ENCODE data around the gene ZNF69.
"Not testable (repeated sequence)": the region's sequence is repeated elsewhere in the genome, so short reads cannot be mapped to it uniquely, and the experiment has no call there.

Gene ZNF69

DNA sequence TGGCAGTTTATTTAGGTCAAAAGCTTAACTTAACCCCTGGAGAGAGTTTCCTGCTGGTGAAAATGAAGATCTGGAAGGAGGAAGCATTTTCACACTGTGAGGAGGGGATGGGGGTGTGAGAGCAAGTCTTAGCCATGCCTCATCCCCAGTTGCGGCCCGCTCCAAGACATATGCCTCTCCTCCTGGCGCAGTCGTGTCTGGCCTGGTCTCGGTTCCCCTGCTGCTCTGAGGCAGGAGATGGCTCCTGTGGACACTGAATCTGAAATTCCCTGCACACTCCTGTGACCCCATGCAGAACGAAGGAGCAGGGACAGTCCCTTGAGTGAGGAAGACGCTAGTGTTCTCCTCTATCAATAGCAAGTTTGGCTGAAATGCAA lies 360 bp upstream of the ZNF69 start:
- H3K4me3 Mint-ChIP-seq = peak overlapping the region; percentile 92 to 98 (median 96)
- TF ChIP-seq, protein P1, sequence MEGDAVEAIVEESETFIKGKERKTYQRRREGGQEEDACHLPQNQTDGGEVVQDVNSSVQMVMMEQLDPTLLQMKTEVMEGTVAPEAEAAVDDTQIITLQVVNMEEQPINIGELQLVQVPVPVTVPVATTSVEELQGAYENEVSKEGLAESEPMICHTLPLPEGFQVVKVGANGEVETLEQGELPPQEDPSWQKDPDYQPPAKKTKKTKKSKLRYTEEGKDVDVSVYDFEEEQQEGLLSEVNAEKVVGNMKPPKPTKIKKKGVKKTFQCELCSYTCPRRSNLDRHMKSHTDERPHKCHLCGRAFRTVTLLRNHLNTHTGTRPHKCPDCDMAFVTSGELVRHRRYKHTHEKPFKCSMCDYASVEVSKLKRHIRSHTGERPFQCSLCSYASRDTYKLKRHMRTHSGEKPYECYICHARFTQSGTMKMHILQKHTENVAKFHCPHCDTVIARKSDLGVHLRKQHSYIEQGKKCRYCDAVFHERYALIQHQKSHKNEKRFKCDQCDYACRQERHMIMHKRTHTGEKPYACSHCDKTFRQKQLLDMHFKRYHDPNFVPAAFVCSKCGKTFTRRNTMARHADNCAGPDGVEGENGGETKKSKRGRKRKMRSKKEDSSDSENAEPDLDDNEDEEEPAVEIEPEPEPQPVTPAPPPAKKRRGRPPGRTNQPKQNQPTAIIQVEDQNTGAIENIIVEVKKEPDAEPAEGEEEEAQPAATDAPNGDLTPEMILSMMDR (IDR thresholded peaks at IDR 0.05; ENCODE audit: unreplicated experiment in 3 of 3) = no peak
- H3K36me3 Mint-ChIP-seq (ENCODE audit: low read depth) = peaks cover 47% of the 10 kb centered on the region
- H3K9me3 Mint-ChIP-seq = peaks cover 16% of the 10 kb centered on the region
- peaks cover 29% of the 10 kb centered on the region for H3K4me1 Mint-ChIP-seq
- H3K27me3 Mint-ChIP-seq (ENCODE audit: low read depth) = peaks cover 4% of the 10 kb centered on the region
- H3K27ac Mint-ChIP-seq = peak overlapping the region; percentile 97 to 99 (median 98)

DNA sequence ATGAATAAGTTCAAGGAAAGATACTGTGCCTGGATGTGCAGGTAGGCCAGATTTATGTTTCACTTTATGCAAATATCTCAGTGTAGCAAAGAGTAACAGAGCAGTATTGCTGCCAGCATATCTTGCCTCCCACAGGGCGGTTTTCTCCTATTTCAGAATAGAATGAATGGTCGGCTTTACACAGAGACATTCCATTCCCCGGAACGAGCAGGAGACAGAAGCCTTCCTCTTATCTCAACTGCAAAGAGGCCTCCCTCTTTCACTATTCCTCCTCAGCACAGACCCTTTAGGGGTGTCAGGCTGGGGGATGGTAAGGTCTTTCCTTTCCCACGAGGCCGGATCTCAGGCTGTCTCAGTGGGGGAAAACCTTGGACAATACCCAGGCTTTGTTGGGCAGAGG lies 2.3 kb downstream of the ZNF69 start:
- Mint-ChIP-seq H3K36me3 (ENCODE audit: low read depth) (peaks cover 73% of the 10 kb centered on the region), H3K4me3 (peak overlapping the region; percentile 73 to 92 (median 79)), H3K4me1 (peaks cover 29% of the 10 kb centered on the region), H3K27ac (peak overlapping the region; percentile 87 to 99 (median 98)), H3K9me3 (peaks cover 41% of the 10 kb centered on the region)
- not testable (repeated sequence) for H3K27me3 Mint-ChIP-seq (ENCODE audit: low read depth)

DNA sequence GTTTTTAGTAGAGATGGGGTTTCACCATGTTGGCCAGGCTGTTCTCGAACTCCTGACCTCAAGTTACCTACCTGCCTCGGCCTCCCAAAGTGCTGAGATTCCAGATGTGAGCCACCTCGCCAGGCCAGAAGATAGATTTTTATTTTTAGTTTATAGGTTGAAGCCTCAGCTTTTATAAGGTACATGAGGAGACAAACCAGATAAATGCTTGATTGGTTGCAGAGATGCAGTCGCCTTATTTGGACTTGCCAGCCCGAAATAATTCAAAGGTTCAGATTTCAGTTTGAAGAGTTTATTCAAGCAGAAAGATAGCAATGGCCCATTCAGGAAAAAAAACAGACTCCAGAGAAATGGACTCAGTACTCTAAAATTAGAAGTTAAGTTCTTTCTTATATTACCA lies 3.1 kb downstream of the ZNF69 start:
- peaks cover 81% of the 10 kb centered on the region for H3K36me3 Mint-ChIP-seq (ENCODE audit: low read depth)
- no peak overlapping the region for H3K4me3 Mint-ChIP-seq
- H3K27me3 Mint-ChIP-seq (ENCODE audit: low read depth) = peaks cover 4% of the 10 kb centered on the region
- TF ChIP-seq, protein P1 (IDR thresholded peaks at IDR 0.05; ENCODE audit: unreplicated experiment in 3 of 3) = no peak
- peaks cover 48% of the 10 kb centered on the region for H3K9me3 Mint-ChIP-seq
- no peak overlapping the region for H3K27ac Mint-ChIP-seq
- peaks cover 29% of the 10 kb centered on the region for H3K4me1 Mint-ChIP-seq

DNA sequence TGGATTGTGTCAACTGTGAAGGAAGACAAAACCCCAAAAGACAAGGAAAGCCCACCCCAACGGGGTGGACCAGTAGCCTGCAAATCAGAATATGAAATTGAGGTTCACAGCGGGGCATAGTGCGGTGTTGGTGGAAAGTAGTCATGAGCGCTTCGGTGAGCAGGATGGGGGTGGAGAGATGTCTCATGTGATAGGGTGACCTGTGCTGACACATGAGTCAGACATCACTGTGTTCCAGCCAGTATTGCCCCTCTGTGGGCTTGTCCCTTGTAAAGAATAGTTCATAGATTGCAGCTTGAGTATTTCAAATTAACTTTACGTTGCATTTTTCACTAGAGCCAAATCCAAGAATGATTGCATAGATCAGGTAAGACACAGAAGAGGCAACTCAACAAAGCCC lies 7.3 kb downstream of the ZNF69 start:
- H3K36me3 Mint-ChIP-seq (ENCODE audit: low read depth) = peaks cover 89% of the 10 kb centered on the region
- no peak overlapping the region for H3K27ac Mint-ChIP-seq
- no peaks in the 10 kb centered on the region for H3K27me3 Mint-ChIP-seq (ENCODE audit: low read depth)
- peaks cover 2% of the 10 kb centered on the region for H3K4me1 Mint-ChIP-seq
- H3K9me3 Mint-ChIP-seq = peaks cover 59% of the 10 kb centered on the region
- TF ChIP-seq, protein P1 (IDR thresholded peaks at IDR 0.05; ENCODE audit: unreplicated experiment in 3 of 3) = no peak
- H3K4me3 Mint-ChIP-seq = no peak overlapping the region

DNA sequence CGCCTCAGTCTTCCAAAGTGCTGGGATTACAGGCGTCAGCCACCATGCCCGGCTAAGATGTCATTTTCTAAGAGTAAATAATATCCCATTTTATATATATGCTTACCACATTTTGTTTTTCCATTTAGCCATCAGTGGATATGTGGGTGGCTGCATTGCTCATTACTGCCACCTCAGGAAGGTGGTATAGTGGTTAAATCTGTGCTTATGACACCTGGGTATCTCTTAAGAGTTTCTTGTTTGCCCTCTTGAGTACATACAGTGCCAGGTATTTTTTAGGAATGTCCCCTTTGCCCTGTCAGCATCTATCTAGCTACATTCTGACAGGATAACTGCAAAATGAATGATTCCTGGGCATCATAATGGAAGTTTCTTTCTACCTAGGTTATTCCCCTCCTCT lies 14.6 kb downstream of the ZNF69 start:
- peaks cover 93% of the 10 kb centered on the region for H3K36me3 Mint-ChIP-seq (ENCODE audit: low read depth)
- H3K27me3 Mint-ChIP-seq (ENCODE audit: low read depth) = no peaks in the 10 kb centered on the region
- H3K4me1 Mint-ChIP-seq = no peaks in the 10 kb centered on the region
- TF ChIP-seq, protein P1 (IDR thresholded peaks at IDR 0.05; ENCODE audit: unreplicated experiment in 3 of 3) = no peak
- H3K9me3 Mint-ChIP-seq = peaks cover 78% of the 10 kb centered on the region
- no peak overlapping the region for H3K27ac Mint-ChIP-seq
- no peak overlapping the region for H3K4me3 Mint-ChIP-seq

DNA sequence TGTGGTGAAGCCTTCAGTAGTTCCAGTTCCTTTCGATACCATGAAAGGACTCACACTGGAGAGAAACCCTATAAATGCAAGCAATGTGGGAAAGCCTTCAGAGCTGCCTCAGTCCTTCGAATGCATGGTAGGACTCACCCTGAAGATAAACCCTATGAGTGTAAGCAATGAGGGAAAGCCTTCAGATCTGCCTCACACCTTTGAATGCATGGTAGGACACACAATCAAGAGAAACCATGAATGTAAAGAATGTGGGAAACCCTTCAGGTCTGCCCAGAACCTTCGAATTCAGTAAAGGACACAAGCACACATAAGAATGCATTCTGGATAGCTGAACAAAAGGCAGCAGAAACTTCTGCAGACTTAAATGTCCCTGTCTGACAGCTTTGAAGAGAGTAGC lies 18.3 kb downstream of the ZNF69 start:
- no peaks in the 10 kb centered on the region for H3K4me1 Mint-ChIP-seq
- no peaks in the 10 kb centered on the region for H3K27me3 Mint-ChIP-seq (ENCODE audit: low read depth)
- TF ChIP-seq, protein P1 (IDR thresholded peaks at IDR 0.05; ENCODE audit: unreplicated experiment in 3 of 3) = no peak
- H3K36me3 Mint-ChIP-seq (ENCODE audit: low read depth) = peaks cover 93% of the 10 kb centered on the region
- H3K4me3 Mint-ChIP-seq = no peak overlapping the region
- peaks cover 80% of the 10 kb centered on the region for H3K9me3 Mint-ChIP-seq
- H3K27ac Mint-ChIP-seq = no peak overlapping the region

DNA sequence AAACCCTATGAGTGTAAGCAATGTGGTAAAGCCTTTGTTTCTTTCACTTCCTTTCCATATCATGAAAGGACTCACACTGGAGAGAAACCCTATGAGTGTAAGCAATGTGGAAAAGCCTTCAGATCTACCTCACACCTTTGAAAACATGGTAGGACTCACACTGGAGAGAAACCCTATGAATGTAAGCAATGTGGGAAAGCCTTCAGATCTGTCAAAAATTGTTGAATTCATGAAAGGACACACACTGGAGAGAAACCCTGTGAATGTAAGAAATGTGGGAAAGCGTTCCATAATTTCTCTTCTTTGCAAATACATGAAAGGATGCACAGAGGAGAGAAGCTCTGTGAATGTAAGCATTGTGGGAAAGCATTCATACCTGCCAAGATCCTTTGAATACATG lies 24.4 kb downstream of the ZNF69 start:
- Mint-ChIP-seq H3K36me3 (ENCODE audit: low read depth) (peaks cover 82% of the 10 kb centered on the region), H3K9me3 (peaks cover 64% of the 10 kb centered on the region)
- H3K4me3 Mint-ChIP-seq; H3K27ac Mint-ChIP-seq; H3K4me1 Mint-ChIP-seq; H3K27me3 Mint-ChIP-seq (ENCODE audit: low read depth): not testable (repeated sequence)

DNA sequence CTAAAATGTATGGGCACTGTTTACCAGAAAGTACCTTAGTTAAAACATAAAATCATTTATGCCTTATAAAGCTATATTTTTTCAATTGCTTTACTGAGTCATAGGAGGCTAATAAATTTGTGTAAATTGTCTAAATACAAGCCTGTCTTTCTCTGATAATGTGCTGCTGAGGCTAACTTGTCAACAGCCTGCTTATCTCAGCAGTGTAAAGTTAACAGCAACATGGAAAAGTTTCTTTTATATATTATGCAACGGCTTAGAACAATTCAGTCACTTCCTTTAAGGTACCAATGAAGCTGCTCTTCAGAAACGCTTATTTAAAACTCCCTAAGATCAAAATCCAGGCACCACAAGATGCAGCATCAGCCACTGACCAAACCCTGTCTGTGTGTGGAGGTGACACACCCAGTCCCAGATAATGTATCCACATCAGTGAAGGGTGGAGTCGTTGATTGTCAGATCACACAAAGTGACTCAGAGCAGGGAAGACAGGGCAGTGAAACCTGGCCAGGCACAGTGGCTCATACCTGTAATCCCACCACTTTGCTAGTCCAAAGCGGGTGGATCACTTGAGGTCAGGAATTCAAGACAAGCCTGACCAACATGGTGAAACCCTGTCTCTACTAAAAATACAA lies 27.0 kb downstream of the ZNF69 start:
- H3K4me1 Mint-ChIP-seq; H3K27ac Mint-ChIP-seq; H3K27me3 Mint-ChIP-seq (ENCODE audit: low read depth); H3K4me3 Mint-ChIP-seq: not testable (repeated sequence)
- Mint-ChIP-seq H3K9me3 (peaks cover 53% of the 10 kb centered on the region), H3K36me3 (ENCODE audit: low read depth) (peaks cover 69% of the 10 kb centered on the region)

Measured in nephron (organoid).